HepG2 (cell line): ENCODE measurements around the gene EFNA2. TPM values are rescaled to one million over a fixed set of nuclear protein-coding genes. Genes with fewer than 3 reads are reported as not detected.

Source experiments
- polyA plus RNA-seq, 8 experiments: library from polyadenylated mRNA; depleted of rRNA in 3 of 8; stranded (reverse) in 7 of 8; unstranded in 1 of 8; fragments of >200 nt; fragmentation: Illumina TruSeq in 4 of 8; extraction: Trizol in 4 of 8; gene quantifications; 2 replicates each; pipeline versions ENCODE4 v1.2.1 to v1.2.3, GENCODE V29; 2011 to 2016; ENCODE audit warnings: low read depth in 4 of 8, missing spikeins in 1 of 8, mixed read lengths in 1 of 8; ENCODE audit not compliant: insufficient read depth in 1 of 8
- total RNA-seq, 5 experiments: library from RNA; depleted of rRNA; stranded (reverse); fragments of >200 nt; fragmentation: Illumina TruSeq; extraction: Trizol; gene quantifications; 2 replicates each; pipeline ENCODE4 v1.2.3, GENCODE V29; 2016; ENCODE audit warnings: low read depth in 1 of 5
- TF ChIP-seq, protein P1 (sequence below), 2 experiments: fragments of 450-650 bp in 1 of 2; sonication (generic) in 1 of 2; formaldehyde crosslinking in 1 of 2; IDR thresholded peaks; 2 replicates each; pipeline versions ENCODE4 v1.6.1 to v1.8.0; 2016 to 2022; ENCODE audit warnings: antibody characterized with exemption in 1 of 2, mild to moderate bottlenecking in 1 of 2, missing genetic modification reagents in 1 of 2
- TF ChIP-seq, protein P2 (sequence below): sonication (generic); formaldehyde crosslinking; IDR thresholded peaks from 2 replicates; pipeline ENCODE4 v1.4.0; 2020; ENCODE audit warnings: missing genetic modification reagents, borderline replicate concordance

EFNA2 gene
- total and polyA plus RNA-seq, 2 of the 13 experiments (the other 11 are each of a cell fraction or from before 2014, with no cell fraction given): 6.0 to 9.9 TPM

DNA sequence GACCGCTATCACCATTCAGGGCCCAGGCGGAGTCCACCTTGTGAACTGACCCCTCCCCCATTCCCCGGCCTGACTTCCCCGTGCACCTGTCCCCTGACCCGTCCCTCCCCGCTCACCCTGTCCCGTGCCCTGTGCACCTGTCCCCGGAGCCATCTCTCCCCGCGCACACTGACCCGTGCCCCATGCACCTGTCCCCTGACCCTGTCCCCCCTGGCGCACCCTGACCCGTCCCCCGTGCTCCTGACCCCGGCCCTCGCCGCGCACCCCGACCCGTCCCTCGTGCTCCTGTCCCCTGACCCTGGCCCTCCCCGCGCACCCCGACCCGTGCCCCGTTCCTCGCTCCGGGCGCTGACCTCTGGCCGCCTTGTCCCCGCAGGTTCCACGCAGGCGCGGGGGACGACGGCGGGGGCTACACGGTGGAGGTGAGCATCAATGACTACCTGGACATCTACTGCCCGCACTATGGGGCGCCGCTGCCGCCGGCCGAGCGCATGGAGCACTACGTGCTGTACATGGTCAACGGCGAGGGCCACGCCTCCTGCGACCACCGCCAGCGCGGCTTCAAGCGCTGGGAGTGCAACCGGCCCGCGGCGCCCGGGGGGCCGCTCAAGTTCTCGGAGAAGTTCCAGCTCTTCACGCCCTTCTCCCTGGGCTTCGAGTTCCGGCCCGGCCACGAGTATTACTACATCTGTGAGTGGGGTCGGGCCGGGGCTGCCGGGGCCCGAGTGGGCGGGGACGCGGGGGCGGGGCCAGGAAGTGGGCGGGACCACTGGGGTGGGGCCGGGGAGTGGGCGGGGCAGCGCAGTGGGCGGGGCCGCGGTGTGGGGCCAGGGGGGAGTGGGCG is 9.7 kb downstream of the EFNA2 start (continued):
- TF ChIP-seq, protein P1, sequence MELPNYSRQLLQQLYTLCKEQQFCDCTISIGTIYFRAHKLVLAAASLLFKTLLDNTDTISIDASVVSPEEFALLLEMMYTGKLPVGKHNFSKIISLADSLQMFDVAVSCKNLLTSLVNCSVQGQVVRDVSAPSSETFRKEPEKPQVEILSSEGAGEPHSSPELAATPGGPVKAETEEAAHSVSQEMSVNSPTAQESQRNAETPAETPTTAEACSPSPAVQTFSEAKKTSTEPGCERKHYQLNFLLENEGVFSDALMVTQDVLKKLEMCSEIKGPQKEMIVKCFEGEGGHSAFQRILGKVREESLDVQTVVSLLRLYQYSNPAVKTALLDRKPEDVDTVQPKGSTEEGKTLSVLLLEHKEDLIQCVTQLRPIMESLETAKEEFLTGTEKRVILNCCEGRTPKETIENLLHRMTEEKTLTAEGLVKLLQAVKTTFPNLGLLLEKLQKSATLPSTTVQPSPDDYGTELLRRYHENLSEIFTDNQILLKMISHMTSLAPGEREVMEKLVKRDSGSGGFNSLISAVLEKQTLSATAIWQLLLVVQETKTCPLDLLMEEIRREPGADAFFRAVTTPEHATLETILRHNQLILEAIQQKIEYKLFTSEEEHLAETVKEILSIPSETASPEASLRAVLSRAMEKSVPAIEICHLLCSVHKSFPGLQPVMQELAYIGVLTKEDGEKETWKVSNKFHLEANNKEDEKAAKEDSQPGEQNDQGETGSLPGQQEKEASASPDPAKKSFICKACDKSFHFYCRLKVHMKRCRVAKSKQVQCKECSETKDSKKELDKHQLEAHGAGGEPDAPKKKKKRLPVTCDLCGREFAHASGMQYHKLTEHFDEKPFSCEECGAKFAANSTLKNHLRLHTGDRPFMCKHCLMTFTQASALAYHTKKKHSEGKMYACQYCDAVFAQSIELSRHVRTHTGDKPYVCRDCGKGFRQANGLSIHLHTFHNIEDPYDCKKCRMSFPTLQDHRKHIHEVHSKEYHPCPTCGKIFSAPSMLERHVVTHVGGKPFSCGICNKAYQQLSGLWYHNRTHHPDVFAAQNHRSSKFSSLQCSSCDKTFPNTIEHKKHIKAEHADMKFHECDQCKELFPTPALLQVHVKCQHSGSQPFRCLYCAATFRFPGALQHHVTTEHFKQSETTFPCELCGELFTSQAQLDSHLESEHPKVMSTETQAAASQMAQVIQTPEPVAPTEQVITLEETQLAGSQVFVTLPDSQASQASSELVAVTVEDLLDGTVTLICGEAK (IDR thresholded peaks at IDR 0.05): no peak
- TF ChIP-seq, protein P1 (CRISPR knock-in tag; IDR thresholded peaks at IDR 0.05): no peak
- TF ChIP-seq, protein P2, sequence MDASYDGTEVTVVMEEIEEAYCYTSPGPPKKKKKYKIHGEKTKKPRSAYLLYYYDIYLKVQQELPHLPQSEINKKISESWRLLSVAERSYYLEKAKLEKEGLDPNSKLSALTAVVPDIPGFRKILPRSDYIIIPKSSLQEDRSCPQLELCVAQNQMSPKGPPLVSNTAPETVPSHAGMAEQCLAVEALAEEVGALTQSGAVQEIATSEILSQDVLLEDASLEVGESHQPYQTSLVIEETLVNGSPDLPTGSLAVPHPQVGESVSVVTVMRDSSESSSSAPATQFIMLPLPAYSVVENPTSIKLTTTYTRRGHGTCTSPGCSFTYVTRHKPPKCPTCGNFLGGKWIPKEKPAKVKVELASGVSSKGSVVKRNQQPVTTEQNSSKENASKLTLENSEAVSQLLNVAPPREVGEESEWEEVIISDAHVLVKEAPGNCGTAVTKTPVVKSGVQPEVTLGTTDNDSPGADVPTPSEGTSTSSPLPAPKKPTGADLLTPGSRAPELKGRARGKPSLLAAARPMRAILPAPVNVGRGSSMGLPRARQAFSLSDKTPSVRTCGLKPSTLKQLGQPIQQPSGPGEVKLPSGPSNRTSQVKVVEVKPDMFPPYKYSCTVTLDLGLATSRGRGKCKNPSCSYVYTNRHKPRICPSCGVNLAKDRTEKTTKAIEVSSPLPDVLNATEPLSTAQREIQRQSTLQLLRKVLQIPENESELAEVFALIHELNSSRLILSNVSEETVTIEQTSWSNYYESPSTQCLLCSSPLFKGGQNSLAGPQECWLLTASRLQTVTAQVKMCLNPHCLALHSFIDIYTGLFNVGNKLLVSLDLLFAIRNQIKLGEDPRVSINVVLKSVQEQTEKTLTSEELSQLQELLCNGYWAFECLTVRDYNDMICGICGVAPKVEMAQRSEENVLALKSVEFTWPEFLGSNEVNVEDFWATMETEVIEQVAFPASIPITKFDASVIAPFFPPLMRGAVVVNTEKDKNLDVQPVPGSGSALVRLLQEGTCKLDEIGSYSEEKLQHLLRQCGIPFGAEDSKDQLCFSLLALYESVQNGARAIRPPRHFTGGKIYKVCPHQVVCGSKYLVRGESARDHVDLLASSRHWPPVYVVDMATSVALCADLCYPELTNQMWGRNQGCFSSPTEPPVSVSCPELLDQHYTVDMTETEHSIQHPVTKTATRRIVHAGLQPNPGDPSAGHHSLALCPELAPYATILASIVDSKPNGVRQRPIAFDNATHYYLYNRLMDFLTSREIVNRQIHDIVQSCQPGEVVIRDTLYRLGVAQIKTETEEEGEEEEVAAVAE (CRISPR knock-in tag): no peak
